Vagina (tissue), 2 donors: ENCODE results near the gene MZF1.

Experiments used
- POLR2AphosphoS5 ChIP-seq, 2 donors: sonication (generic); formaldehyde crosslinking; IDR thresholded peaks; one replicate each; pipeline ENCODE4 v1.9.0; 2017; ENCODE audit warnings: antibody characterized with exemption in 2 of 2, mild to moderate bottlenecking in 2 of 2, low read depth in 1 of 2; ENCODE audit not compliant: insufficient read depth in 1 of 2
- TF ChIP-seq, protein P1 (sequence below), 3 experiments: fragments of 450-650 bp in 2 of 3; fragments of 200-600 bp in 1 of 3; sonication (generic) in 1 of 3; IDR thresholded peaks; one replicate each; pipeline ENCODE4 v1.5.1; 2017 to 2019; ENCODE audit warnings: antibody characterized with exemption in 3 of 3, mild to moderate bottlenecking in 2 of 3, moderate library complexity in 2 of 3

DNA sequence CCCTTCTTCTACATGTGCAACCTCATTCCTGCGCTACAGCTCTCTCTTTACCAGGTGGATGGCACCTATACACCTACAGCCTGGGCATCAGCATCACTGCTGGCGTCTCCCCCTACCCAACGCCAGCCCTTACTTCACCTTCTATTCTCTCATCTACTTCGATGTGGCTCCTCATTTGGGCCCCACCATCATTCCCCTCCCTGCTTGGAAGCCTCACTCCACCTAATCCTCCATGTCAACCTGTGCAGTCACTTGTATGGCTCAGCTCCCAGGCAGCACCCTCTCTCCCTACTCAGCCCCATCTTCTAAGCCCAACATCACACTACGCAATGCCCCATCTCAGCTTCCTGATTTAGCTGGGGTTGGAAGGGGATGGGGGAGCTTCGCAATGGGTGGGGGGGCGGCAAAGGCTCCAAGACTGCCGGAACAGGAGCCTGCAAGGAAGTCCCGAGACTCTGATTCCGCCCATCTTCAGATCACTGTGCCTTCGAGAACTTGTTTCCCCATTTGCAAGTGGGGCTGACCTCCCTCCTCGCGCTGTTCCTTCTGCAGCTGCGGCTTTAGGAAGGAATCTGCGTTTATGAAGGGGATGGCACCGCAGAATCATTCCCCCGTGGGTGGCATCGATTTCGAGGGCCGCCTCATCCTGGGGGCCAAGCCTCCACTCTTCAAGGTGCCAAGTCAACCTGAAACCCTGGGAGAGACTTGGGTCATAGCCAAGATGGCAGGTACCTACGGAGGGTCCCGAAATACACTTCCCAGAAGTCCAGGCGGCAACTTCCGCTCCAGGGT lies 913 bp downstream of the MZF1 start:
- TF ChIP-seq, protein P1, sequence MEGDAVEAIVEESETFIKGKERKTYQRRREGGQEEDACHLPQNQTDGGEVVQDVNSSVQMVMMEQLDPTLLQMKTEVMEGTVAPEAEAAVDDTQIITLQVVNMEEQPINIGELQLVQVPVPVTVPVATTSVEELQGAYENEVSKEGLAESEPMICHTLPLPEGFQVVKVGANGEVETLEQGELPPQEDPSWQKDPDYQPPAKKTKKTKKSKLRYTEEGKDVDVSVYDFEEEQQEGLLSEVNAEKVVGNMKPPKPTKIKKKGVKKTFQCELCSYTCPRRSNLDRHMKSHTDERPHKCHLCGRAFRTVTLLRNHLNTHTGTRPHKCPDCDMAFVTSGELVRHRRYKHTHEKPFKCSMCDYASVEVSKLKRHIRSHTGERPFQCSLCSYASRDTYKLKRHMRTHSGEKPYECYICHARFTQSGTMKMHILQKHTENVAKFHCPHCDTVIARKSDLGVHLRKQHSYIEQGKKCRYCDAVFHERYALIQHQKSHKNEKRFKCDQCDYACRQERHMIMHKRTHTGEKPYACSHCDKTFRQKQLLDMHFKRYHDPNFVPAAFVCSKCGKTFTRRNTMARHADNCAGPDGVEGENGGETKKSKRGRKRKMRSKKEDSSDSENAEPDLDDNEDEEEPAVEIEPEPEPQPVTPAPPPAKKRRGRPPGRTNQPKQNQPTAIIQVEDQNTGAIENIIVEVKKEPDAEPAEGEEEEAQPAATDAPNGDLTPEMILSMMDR (IDR thresholded peaks at IDR 0.05): no peak
- no peak for TF ChIP-seq POLR2AphosphoS5 (IDR thresholded peaks at IDR 0.05; ENCODE audit: insufficient read depth in 1 of 2, low read depth in 1 of 2)
